ENCODE measurements around the gene ZNF117. TPM values are rescaled to one million over a fixed set of nuclear protein-coding genes. Genes with fewer than 3 reads are reported as not detected.
A peak's percentile ranks its signal among the peaks of the same experiment; 100 is the strongest.

The ZNF117 gene
- total and polyA plus RNA-seq, 9 of the 15 experiments (the other 6 are each of a cell fraction or from before 2014, with no cell fraction given) = 2.5 to 18.9 (median 14.1) TPM

DNA sequence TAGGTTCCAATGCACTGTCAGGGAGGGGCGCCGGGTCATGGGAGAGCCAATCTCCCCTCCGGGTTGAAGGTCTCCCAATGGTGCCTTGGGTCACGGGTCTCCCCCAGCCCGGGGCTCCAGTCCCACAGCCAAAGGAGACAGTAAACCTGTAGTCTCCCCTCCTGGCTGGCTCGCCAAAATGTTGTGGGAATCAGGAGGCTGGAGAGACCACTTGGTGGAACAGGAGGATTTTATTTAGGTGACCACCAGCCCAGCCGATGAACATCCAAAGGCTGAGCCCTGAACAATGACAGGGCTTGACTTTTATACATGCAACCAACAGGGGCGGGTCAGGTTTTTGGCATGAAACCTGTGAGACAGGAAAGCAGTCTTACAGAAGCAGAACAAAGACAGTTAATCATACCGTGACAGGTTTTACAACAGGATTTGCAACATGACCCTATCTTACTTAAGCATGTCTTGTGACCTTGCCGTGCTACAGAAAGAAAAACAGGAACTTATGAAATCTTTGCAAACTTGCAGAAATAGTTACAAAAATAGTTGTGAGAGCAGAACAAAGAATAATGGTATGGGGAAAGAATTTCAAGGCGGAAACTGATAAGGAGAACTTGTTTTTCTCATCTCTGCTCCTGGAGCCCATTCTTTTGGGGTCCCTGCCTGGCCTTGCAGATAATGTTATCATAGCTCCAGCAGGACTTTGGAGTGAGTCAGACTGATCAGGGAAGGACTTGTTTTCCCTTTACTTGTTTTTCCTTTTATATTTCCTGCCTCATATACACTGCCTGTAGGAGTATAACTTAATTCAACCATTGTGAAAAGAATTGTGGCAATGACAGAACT is 8.5 kb upstream of the ZNF117 start (continued):
- TF ChIP-seq ZFP91 (CRISPR knock-in tag; IDR thresholded peaks at IDR 0.05) (no peak), ZNF253 (CRISPR knock-in tag; conservative IDR thresholded peaks at IDR 0.05) (no peak), ZNF436 (CRISPR knock-in tag; IDR thresholded peaks at IDR 0.05) (no peak), SPI1 (IDR thresholded peaks at IDR 0.05; ENCODE audit: borderline replicate concordance, low read depth, low read length) (peak; percentile 35; the same call in 1 of the 2 replicates), SRF (CRISPR knock-in tag; IDR thresholded peaks at IDR 0.05) (peak in 1 of 2 experiments; percentile 63; a peak in 2 of 4 replicates), FOXM1 (IDR thresholded peaks at IDR 0.05; ENCODE audit: low read depth) (peak; percentile 97), FOXM1 (CRISPR knock-in tag; IDR thresholded peaks at IDR 0.05; ENCODE audit: low read depth) (no peak), ZFX (CRISPR knock-in tag; IDR thresholded peaks at IDR 0.05) (no peak), HLTF (IDR thresholded peaks at IDR 0.05) (no peak), ADNP (tag; IDR thresholded peaks at IDR 0.05) (peak; percentile 92), ZNF3 (CRISPR knock-in tag; IDR thresholded peaks at IDR 0.05) (no peak), PHF8 (IDR thresholded peaks at IDR 0.05; ENCODE audit: borderline replicate concordance, low read length) (no peak), RBM22 (IDR thresholded peaks at IDR 0.05; ENCODE audit: low read depth, low read length, poor library complexity, severe bottlenecking) (no peak), PURB (CRISPR knock-in tag; IDR thresholded peaks at IDR 0.05; ENCODE audit: low read depth) (no peak)
- TF ChIP-seq, protein P1, sequence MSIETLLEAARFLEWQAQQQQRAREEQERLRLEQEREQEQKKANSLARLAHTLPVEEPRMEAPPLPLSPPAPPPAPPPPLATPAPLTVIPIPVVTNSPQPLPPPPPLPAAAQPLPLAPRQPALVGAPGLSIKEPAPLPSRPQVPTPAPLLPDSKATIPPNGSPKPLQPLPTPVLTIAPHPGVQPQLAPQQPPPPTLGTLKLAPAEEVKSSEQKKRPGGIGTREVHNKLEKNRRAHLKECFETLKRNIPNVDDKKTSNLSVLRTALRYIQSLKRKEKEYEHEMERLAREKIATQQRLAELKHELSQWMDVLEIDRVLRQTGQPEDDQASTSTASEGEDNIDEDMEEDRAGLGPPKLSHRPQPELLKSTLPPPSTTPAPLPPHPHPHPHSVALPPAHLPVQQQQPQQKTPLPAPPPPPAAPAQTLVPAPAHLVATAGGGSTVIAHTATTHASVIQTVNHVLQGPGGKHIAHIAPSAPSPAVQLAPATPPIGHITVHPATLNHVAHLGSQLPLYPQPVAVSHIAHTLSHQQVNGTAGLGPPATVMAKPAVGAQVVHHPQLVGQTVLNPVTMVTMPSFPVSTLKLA (conservative IDR thresholded peaks at IDR 0.05) = peak; percentile 55 to 89
- TF ChIP-seq, protein P2, sequence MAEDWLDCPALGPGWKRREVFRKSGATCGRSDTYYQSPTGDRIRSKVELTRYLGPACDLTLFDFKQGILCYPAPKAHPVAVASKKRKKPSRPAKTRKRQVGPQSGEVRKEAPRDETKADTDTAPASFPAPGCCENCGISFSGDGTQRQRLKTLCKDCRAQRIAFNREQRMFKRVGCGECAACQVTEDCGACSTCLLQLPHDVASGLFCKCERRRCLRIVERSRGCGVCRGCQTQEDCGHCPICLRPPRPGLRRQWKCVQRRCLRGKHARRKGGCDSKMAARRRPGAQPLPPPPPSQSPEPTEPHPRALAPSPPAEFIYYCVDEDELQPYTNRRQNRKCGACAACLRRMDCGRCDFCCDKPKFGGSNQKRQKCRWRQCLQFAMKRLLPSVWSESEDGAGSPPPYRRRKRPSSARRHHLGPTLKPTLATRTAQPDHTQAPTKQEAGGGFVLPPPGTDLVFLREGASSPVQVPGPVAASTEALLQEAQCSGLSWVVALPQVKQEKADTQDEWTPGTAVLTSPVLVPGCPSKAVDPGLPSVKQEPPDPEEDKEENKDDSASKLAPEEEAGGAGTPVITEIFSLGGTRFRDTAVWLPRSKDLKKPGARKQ (CRISPR knock-in tag; IDR thresholded peaks at IDR 0.05) = peak; percentile 46; the same call in 1 of the 2 replicates
- TF ChIP-seq, protein P3, sequence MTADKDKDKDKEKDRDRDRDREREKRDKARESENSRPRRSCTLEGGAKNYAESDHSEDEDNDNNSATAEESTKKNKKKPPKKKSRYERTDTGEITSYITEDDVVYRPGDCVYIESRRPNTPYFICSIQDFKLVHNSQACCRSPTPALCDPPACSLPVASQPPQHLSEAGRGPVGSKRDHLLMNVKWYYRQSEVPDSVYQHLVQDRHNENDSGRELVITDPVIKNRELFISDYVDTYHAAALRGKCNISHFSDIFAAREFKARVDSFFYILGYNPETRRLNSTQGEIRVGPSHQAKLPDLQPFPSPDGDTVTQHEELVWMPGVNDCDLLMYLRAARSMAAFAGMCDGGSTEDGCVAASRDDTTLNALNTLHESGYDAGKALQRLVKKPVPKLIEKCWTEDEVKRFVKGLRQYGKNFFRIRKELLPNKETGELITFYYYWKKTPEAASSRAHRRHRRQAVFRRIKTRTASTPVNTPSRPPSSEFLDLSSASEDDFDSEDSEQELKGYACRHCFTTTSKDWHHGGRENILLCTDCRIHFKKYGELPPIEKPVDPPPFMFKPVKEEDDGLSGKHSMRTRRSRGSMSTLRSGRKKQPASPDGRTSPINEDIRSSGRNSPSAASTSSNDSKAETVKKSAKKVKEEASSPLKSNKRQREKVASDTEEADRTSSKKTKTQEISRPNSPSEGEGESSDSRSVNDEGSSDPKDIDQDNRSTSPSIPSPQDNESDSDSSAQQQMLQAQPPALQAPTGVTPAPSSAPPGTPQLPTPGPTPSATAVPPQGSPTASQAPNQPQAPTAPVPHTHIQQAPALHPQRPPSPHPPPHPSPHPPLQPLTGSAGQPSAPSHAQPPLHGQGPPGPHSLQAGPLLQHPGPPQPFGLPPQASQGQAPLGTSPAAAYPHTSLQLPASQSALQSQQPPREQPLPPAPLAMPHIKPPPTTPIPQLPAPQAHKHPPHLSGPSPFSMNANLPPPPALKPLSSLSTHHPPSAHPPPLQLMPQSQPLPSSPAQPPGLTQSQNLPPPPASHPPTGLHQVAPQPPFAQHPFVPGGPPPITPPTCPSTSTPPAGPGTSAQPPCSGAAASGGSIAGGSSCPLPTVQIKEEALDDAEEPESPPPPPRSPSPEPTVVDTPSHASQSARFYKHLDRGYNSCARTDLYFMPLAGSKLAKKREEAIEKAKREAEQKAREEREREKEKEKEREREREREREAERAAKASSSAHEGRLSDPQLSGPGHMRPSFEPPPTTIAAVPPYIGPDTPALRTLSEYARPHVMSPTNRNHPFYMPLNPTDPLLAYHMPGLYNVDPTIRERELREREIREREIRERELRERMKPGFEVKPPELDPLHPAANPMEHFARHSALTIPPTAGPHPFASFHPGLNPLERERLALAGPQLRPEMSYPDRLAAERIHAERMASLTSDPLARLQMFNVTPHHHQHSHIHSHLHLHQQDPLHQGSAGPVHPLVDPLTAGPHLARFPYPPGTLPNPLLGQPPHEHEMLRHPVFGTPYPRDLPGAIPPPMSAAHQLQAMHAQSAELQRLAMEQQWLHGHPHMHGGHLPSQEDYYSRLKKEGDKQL (CRISPR knock-in tag; IDR thresholded peaks at IDR 0.05; ENCODE audit: borderline replicate concordance) = no peak

All from K562 (cell line).